ENCODE measurements around the gene DLG2.

GRCh38 chr11:83472806-83473205 is 2154.3 kb downstream of the DLG2 start:
- TF ChIP-seq POLR2AphosphoS5 (IDR thresholded peaks at IDR 0.05; ENCODE audit: insufficient read depth, low read depth, low read length): no peak
- TF ChIP-seq POLR2A (IDR thresholded peaks at IDR 0.05; ENCODE audit: low read depth, low read length): no peak
- no peak for TF ChIP-seq CTCF (IDR thresholded peaks at IDR 0.05; ENCODE audit: extremely low read depth in 1 of 2, insufficient read depth in 1 of 2, low read depth in 1 of 2, low read length in 2 of 2)
- no peak for TF ChIP-seq FOS (IDR thresholded peaks at IDR 0.05; ENCODE audit: borderline replicate concordance, insufficient read depth, low read length)
- TF ChIP-seq EZH2 (IDR thresholded peaks at IDR 0.05; ENCODE audit: borderline replicate concordance, low read depth, low read length, severe bottlenecking): no peak
- no peak for TF ChIP-seq MAX (IDR thresholded peaks at IDR 0.05; ENCODE audit: insufficient read depth, insufficient read length)
- TF ChIP-seq MYC (IDR thresholded peaks at IDR 0.05; ENCODE audit: low read depth, low read length): no peak
